ENCODE results near the gene MME.
"Not testable (repeated sequence)": the region's sequence is repeated elsewhere in the genome, so short reads cannot be mapped to it uniquely, and the experiment has no call there.

Gene MME

GRCh38 chr3:155106119-155106518, 26.0 kb downstream of the MME start:
- Histone ChIP-seq H3K9me3 (ENCODE audit: control insufficient read depth in 2 of 2, low read length in 2 of 2) (no peaks in the 10 kb centered on the region), H3K36me3 (ENCODE audit: control insufficient read depth in 2 of 2, insufficient read depth in 2 of 2, low read length in 2 of 2) (no peaks in the 10 kb centered on the region), H3K27ac (ENCODE audit: low read length) (no peak overlapping the region), H3K9ac (ENCODE audit: low read length in 2 of 2) (no peak overlapping the region), H3K27me3 (ENCODE audit: control insufficient read depth in 1 of 2, insufficient read depth in 2 of 2, low read length in 2 of 2) (no peaks in the 10 kb centered on the region), H3K4me1 (ENCODE audit: control insufficient read depth, insufficient read depth, low read length) (no peaks in the 10 kb centered on the region), H3K4me3 (ENCODE audit: low read length in 2 of 2) (no peak overlapping the region)

- H3K36me3 ChIP-seq (ENCODE audit: control insufficient read depth in 2 of 2, insufficient read depth in 2 of 2, low read length in 2 of 2) = no peaks in the 10 kb centered on the region
- H3K4me1 ChIP-seq (ENCODE audit: control insufficient read depth, insufficient read depth, low read length) = no peaks in the 10 kb centered on the region
- H3K9ac ChIP-seq (ENCODE audit: low read length in 2 of 2) = no peak overlapping the region
- H3K27me3 ChIP-seq (ENCODE audit: control insufficient read depth in 1 of 2, insufficient read depth in 2 of 2, low read length in 2 of 2) = no peaks in the 10 kb centered on the region
- H3K27ac ChIP-seq (ENCODE audit: low read length) = no peak overlapping the region
- no peak overlapping the region for H3K4me3 ChIP-seq (ENCODE audit: low read length in 2 of 2)
- H3K9me3 ChIP-seq (ENCODE audit: control insufficient read depth in 2 of 2, low read length in 2 of 2) = no peaks in the 10 kb centered on the region
Measured at GRCh38 chr3:155110022-155110421, 29.9 kb downstream of the MME start.

DNA sequence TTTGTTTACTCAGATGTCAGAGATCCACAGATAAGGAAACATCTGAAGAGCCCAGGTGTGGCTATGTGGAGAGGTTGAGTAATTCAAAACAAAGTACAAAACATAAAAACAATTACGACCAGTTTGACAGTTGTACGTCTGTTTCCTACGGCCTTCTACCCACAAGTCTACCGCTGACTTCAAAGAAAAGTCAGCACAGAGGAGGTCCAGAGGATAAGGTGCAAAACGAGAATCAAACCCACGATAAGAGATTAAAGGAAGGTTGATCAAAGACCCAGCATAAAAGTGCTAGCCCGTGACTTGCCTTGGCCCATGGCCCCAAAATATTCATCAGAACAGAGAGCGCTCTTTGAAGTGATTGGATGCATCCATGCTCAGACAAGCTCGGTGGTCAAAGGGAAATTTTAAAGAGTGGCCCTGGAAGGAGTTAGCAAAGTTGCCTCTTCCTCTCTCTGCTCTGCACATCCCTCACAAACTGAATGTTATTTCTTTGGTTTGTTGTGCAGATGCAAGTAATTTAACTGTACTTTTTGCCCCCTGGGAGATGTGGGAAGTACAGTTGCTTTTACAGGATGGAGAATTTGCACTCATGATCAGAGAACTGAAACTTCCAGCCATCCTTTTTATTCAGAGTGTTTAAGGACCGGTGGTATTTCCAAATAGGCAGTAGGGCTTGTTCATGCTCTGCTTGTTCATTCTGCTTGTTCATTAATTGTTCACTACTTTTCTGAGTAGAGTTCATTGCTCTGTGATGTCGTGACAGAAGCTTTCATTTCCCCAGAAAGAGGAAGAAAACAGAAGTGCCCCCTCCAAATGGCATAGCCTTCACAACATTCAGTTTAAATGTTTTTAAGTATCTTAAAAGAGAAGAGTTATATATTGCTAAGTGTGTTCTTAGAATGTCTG, 31.1 kb downstream of the MME start:
- no peaks in the 10 kb centered on the region for H3K27me3 ChIP-seq (ENCODE audit: control insufficient read depth in 1 of 2, insufficient read depth in 2 of 2, low read length in 2 of 2)
- H3K9me3 ChIP-seq (ENCODE audit: control insufficient read depth in 2 of 2, low read length in 2 of 2) = no peaks in the 10 kb centered on the region
- H3K36me3 ChIP-seq (ENCODE audit: control insufficient read depth in 2 of 2, insufficient read depth in 2 of 2, low read length in 2 of 2) = no peaks in the 10 kb centered on the region
- no peaks in the 10 kb centered on the region for H3K4me1 ChIP-seq (ENCODE audit: control insufficient read depth, insufficient read depth, low read length)
- H3K4me3 ChIP-seq (ENCODE audit: low read length in 2 of 2) = no peak overlapping the region
- H3K27ac ChIP-seq (ENCODE audit: low read length) = no peak overlapping the region
- H3K9ac ChIP-seq (ENCODE audit: low read length in 2 of 2) = no peak overlapping the region

DNA sequence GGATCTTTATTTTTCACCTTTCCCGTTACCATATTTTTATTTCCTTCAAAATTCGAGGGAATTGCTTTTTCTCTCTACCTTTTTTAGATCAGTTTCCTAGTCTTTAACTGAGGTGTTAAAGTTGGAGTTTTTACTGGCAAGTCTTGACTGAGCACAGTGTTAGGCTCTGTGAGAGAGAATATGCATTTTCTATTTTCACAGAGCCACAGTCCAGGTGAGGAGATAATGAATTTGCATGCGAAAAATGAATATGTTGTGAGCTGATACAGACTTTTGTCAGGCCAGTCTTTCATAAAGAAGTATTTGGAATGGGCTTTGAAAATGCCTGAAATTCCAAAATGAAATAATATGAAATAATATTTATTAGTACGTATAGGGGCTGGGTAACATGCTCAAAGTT, 31.9 kb downstream of the MME start:
- Histone ChIP-seq H3K27me3 (ENCODE audit: control insufficient read depth in 1 of 2, insufficient read depth in 2 of 2, low read length in 2 of 2) (no peaks in the 10 kb centered on the region), H3K36me3 (ENCODE audit: control insufficient read depth in 2 of 2, insufficient read depth in 2 of 2, low read length in 2 of 2) (no peaks in the 10 kb centered on the region), H3K27ac (ENCODE audit: low read length) (no peak overlapping the region), H3K9ac (ENCODE audit: low read length in 2 of 2) (no peak overlapping the region), H3K9me3 (ENCODE audit: control insufficient read depth in 2 of 2, low read length in 2 of 2) (no peaks in the 10 kb centered on the region), H3K4me1 (ENCODE audit: control insufficient read depth, insufficient read depth, low read length) (no peaks in the 10 kb centered on the region), H3K4me3 (ENCODE audit: low read length in 2 of 2) (no peak overlapping the region)

- Histone ChIP-seq H3K9me3 (ENCODE audit: control insufficient read depth in 2 of 2, low read length in 2 of 2) (no peaks in the 10 kb centered on the region), H3K4me3 (ENCODE audit: low read length in 2 of 2) (no peak overlapping the region), H3K9ac (ENCODE audit: low read length in 2 of 2) (no peak overlapping the region), H3K27ac (ENCODE audit: low read length) (no peak overlapping the region), H3K36me3 (ENCODE audit: control insufficient read depth in 2 of 2, insufficient read depth in 2 of 2, low read length in 2 of 2) (no peaks in the 10 kb centered on the region), H3K27me3 (ENCODE audit: control insufficient read depth in 1 of 2, insufficient read depth in 2 of 2, low read length in 2 of 2) (no peaks in the 10 kb centered on the region), H3K4me1 (ENCODE audit: control insufficient read depth, insufficient read depth, low read length) (no peaks in the 10 kb centered on the region)
Measured at GRCh38 chr3:155112661-155113389, 32.7 kb downstream of the MME start.

- H3K4me1 ChIP-seq (ENCODE audit: control insufficient read depth, insufficient read depth, low read length); H3K4me3 ChIP-seq (ENCODE audit: low read length in 2 of 2); H3K9me3 ChIP-seq (ENCODE audit: control insufficient read depth in 2 of 2, low read length in 2 of 2); H3K36me3 ChIP-seq (ENCODE audit: control insufficient read depth in 2 of 2, insufficient read depth in 2 of 2, low read length in 2 of 2); H3K9ac ChIP-seq (ENCODE audit: low read length in 2 of 2); H3K27ac ChIP-seq (ENCODE audit: low read length); H3K27me3 ChIP-seq (ENCODE audit: control insufficient read depth in 1 of 2, insufficient read depth in 2 of 2, low read length in 2 of 2): not testable (repeated sequence)
Measured at GRCh38 chr3:155124745-155125144, 44.6 kb downstream of the MME start.

GRCh38 chr3:155129396-155129795, 49.3 kb downstream of the MME start:
- Histone ChIP-seq H3K27me3 (ENCODE audit: control insufficient read depth in 1 of 2, insufficient read depth in 2 of 2, low read length in 2 of 2) (no peaks in the 10 kb centered on the region), H3K4me3 (ENCODE audit: low read length in 2 of 2) (no peak overlapping the region), H3K36me3 (ENCODE audit: control insufficient read depth in 2 of 2, insufficient read depth in 2 of 2, low read length in 2 of 2) (no peaks in the 10 kb centered on the region), H3K4me1 (ENCODE audit: control insufficient read depth, insufficient read depth, low read length) (no peaks in the 10 kb centered on the region), H3K27ac (ENCODE audit: low read length) (no peak overlapping the region), H3K9ac (ENCODE audit: low read length in 2 of 2) (no peak overlapping the region), H3K9me3 (ENCODE audit: control insufficient read depth in 2 of 2, low read length in 2 of 2) (no peaks in the 10 kb centered on the region)

GRCh38 chr3:155130001-155130400, 49.9 kb downstream of the MME start:
- Histone ChIP-seq H3K9ac (ENCODE audit: low read length in 2 of 2) (no peak overlapping the region), H3K4me3 (ENCODE audit: low read length in 2 of 2) (no peak overlapping the region), H3K4me1 (ENCODE audit: control insufficient read depth, insufficient read depth, low read length) (no peaks in the 10 kb centered on the region), H3K27me3 (ENCODE audit: control insufficient read depth in 1 of 2, insufficient read depth in 2 of 2, low read length in 2 of 2) (no peaks in the 10 kb centered on the region), H3K27ac (ENCODE audit: low read length) (no peak overlapping the region), H3K36me3 (ENCODE audit: control insufficient read depth in 2 of 2, insufficient read depth in 2 of 2, low read length in 2 of 2) (no peaks in the 10 kb centered on the region), H3K9me3 (ENCODE audit: control insufficient read depth in 2 of 2, low read length in 2 of 2) (no peaks in the 10 kb centered on the region)

GRCh38 chr3:155131104-155131503, 51.0 kb downstream of the MME start:
- H3K4me3 ChIP-seq (ENCODE audit: low read length in 2 of 2) = no peak overlapping the region
- no peaks in the 10 kb centered on the region for H3K36me3 ChIP-seq (ENCODE audit: control insufficient read depth in 2 of 2, insufficient read depth in 2 of 2, low read length in 2 of 2)
- H3K9me3 ChIP-seq (ENCODE audit: control insufficient read depth in 2 of 2, low read length in 2 of 2) = no peaks in the 10 kb centered on the region
- H3K27me3 ChIP-seq (ENCODE audit: control insufficient read depth in 1 of 2, insufficient read depth in 2 of 2, low read length in 2 of 2) = no peaks in the 10 kb centered on the region
- no peak overlapping the region for H3K27ac ChIP-seq (ENCODE audit: low read length)
- no peak overlapping the region for H3K9ac ChIP-seq (ENCODE audit: low read length in 2 of 2)
- H3K4me1 ChIP-seq (ENCODE audit: control insufficient read depth, insufficient read depth, low read length) = no peaks in the 10 kb centered on the region

- H3K9ac ChIP-seq (ENCODE audit: low read length in 2 of 2); H3K4me1 ChIP-seq (ENCODE audit: control insufficient read depth, insufficient read depth, low read length); H3K36me3 ChIP-seq (ENCODE audit: control insufficient read depth in 2 of 2, insufficient read depth in 2 of 2, low read length in 2 of 2); H3K27me3 ChIP-seq (ENCODE audit: control insufficient read depth in 1 of 2, insufficient read depth in 2 of 2, low read length in 2 of 2); H3K27ac ChIP-seq (ENCODE audit: low read length); H3K4me3 ChIP-seq (ENCODE audit: low read length in 2 of 2); H3K9me3 ChIP-seq (ENCODE audit: control insufficient read depth in 2 of 2, low read length in 2 of 2): not testable (repeated sequence)
Measured at GRCh38 chr3:155134311-155134710, 54.2 kb downstream of the MME start.

GRCh38 chr3:155135003-155135402, 54.9 kb downstream of the MME start:
- no peaks in the 10 kb centered on the region for H3K4me1 ChIP-seq (ENCODE audit: control insufficient read depth, insufficient read depth, low read length)

More at GRCh38 chr3:155135003-155135402, 54.9 kb downstream of the MME start:
- Histone ChIP-seq H3K27me3 (ENCODE audit: control insufficient read depth in 1 of 2, insufficient read depth in 2 of 2, low read length in 2 of 2) (no peaks in the 10 kb centered on the region), H3K27ac (ENCODE audit: low read length) (no peak overlapping the region), H3K9ac (ENCODE audit: low read length in 2 of 2) (no peak overlapping the region), H3K9me3 (ENCODE audit: control insufficient read depth in 2 of 2, low read length in 2 of 2) (no peaks in the 10 kb centered on the region), H3K4me3 (ENCODE audit: low read length in 2 of 2) (no peak overlapping the region), H3K36me3 (ENCODE audit: control insufficient read depth in 2 of 2, insufficient read depth in 2 of 2, low read length in 2 of 2) (no peaks in the 10 kb centered on the region)

All from stomach smooth muscle (tissue), 2 donors.